WTC11 (cell line): Measurements from ENCODE around the gene AADAT. TPM values are rescaled to one million over a fixed set of nuclear protein-coding genes. Genes with fewer than 3 reads are reported as not detected.

ENCODE experiments used
- ATAC-seq: fragments of 200-7000 bp; cut with Tn5 transposase; 2 replicates; pipeline ENCODE4 v1.10.0; 2021; ENCODE audit warnings: mild to moderate bottlenecking, moderate library complexity
- CTCF ChIA-PET: fragments of 300-600 bp; sonication (Branson Sonifier 250); formaldehyde crosslinking; loops from one replicate; lab custom pipeline; 2021; ENCODE audit warnings: antibody characterized with exemption; lab: Charles Lee
- POLR2A ChIA-PET: fragments of 350-600 bp; sonication (Branson Sonifier 250); formaldehyde crosslinking; loops from one replicate; lab custom pipeline; 2021; ENCODE audit warnings: antibody characterized with exemption; lab: Charles Lee
- DNase-seq: peaks from one replicate; pipeline ENCODE4 v3.0.0; 2021; ENCODE audit warnings: low spot score
- H3K27ac Mint-ChIP-seq: 2 replicates; pipeline ENCODE4 v1.8.0; 2021; ENCODE audit warnings: mixed read lengths
- H3K27me3 Mint-ChIP-seq: 2 replicates; pipeline ENCODE4 v1.8.0; 2021; ENCODE audit warnings: low read depth, mild to moderate bottlenecking, moderate library complexity, mixed read lengths
- H3K36me3 Mint-ChIP-seq: 2 replicates; pipeline ENCODE4 v1.8.0; 2021; ENCODE audit warnings: mixed read lengths
- H3K4me1 Mint-ChIP-seq: 2 replicates; pipeline ENCODE4 v1.8.0; 2022; ENCODE audit warnings: mixed read lengths
- H3K4me3 Mint-ChIP-seq: 2 replicates; pipeline ENCODE4 v1.8.0; 2021; ENCODE audit warnings: mild to moderate bottlenecking, moderate library complexity, mixed read lengths
- H3K9me3 Mint-ChIP-seq: 2 replicates; pipeline ENCODE4 v1.8.0; 2021; ENCODE audit warnings: mixed read lengths
- ARID4B ChIP-seq: sonication (generic); formaldehyde crosslinking; IDR thresholded peaks from 2 replicates; pipeline ENCODE4 v1.8.0; 2023; ENCODE audit warnings: missing genetic modification reagents, mild to moderate bottlenecking, borderline replicate concordance
- ELF4 ChIP-seq: sonication (generic); formaldehyde crosslinking; IDR thresholded peaks from 2 replicates; pipeline ENCODE4 v1.8.1; 2022; ENCODE audit warnings: low read depth, mild to moderate bottlenecking, moderate library complexity, missing genetic modification reagents
- MLX ChIP-seq: sonication (generic); formaldehyde crosslinking; IDR thresholded peaks from 2 replicates; pipeline ENCODE4 v1.8.1; 2023; ENCODE audit warnings: mild to moderate bottlenecking, missing genetic modification reagents, moderate library complexity
- MXD4 ChIP-seq: fragments of 250-450 bp; sonication (Bioruptor Pico); IDR thresholded peaks from 2 replicates; pipeline ENCODE4 v1.8.0; 2021; ENCODE audit warnings: mild to moderate bottlenecking, moderate library complexity, borderline replicate concordance
- MYBL2 ChIP-seq: sonication (generic); formaldehyde crosslinking; IDR thresholded peaks from 2 replicates; pipeline ENCODE4 v1.8.1; 2023; ENCODE audit warnings: mild to moderate bottlenecking, moderate library complexity, missing genetic modification reagents
- NFATC4 ChIP-seq: fragments of 250-450 bp; sonication (Bioruptor Pico); IDR thresholded peaks from 2 replicates; pipeline ENCODE4 v1.9.0; 2021; ENCODE audit warnings: mild to moderate bottlenecking
- NFE2L1 ChIP-seq: sonication (generic); formaldehyde crosslinking; IDR thresholded peaks from 2 replicates; pipeline ENCODE4 v1.8.1; 2023; ENCODE audit warnings: missing genetic modification reagents
- NR2C2 ChIP-seq: sonication (generic); formaldehyde crosslinking; IDR thresholded peaks from 2 replicates; pipeline ENCODE4 v1.8.0; 2022; ENCODE audit warnings: mild to moderate bottlenecking, missing genetic modification reagents
- OVOL2 ChIP-seq: fragments of 250-450 bp; sonication (Bioruptor Pico); IDR thresholded peaks from 2 replicates; pipeline ENCODE4 v1.9.0; 2021; ENCODE audit warnings: mild to moderate bottlenecking, borderline replicate concordance
- RELA ChIP-seq: sonication (generic); formaldehyde crosslinking; IDR thresholded peaks from 2 replicates; pipeline ENCODE4 v1.8.1; 2022; ENCODE audit warnings: missing genetic modification reagents, mild to moderate bottlenecking, borderline replicate concordance
- SMAD3 ChIP-seq: sonication (generic); formaldehyde crosslinking; IDR thresholded peaks from 2 replicates; pipeline ENCODE4 v1.8.0; 2022; ENCODE audit warnings: missing genetic modification reagents, mild to moderate bottlenecking, borderline replicate concordance
- SP1 ChIP-seq: sonication (generic); formaldehyde crosslinking; conservative IDR thresholded peaks from 2 replicates; pipeline ENCODE4 v1.8.1; 2022; ENCODE audit warnings: missing genetic modification reagents
- ZNF532 ChIP-seq: fragments of 250-450 bp; sonication (Bioruptor Pico); IDR thresholded peaks from 2 replicates; pipeline ENCODE4 v1.9.0; 2021; ENCODE audit warnings: mild to moderate bottlenecking, borderline replicate concordance
- total RNA-seq: library from RNA; stranded (reverse); gene quantifications from 3 replicates; pipeline ENCODE4 v1.2.3, GENCODE V29; 2021
- TF ChIP-seq, protein P1 (sequence below): sonication (generic); formaldehyde crosslinking; IDR thresholded peaks from 2 replicates; pipeline ENCODE4 v1.8.0; 2022; ENCODE audit warnings: missing genetic modification reagents
- TF ChIP-seq, protein P2 (sequence below): sonication (generic); formaldehyde crosslinking; IDR thresholded peaks from 2 replicates; pipeline ENCODE4 v1.8.1; 2023; ENCODE audit warnings: mild to moderate bottlenecking, missing genetic modification reagents, borderline replicate concordance
- TF ChIP-seq, protein P3 (sequence below): sonication (generic); formaldehyde crosslinking; IDR thresholded peaks from 2 replicates; pipeline ENCODE4 v1.8.1; 2022; ENCODE audit warnings: mild to moderate bottlenecking, missing genetic modification reagents, moderate library complexity, borderline replicate concordance

The AADAT gene
- total RNA-seq, 1 experiment from 2014 or later = 12.3 TPM

DNA sequence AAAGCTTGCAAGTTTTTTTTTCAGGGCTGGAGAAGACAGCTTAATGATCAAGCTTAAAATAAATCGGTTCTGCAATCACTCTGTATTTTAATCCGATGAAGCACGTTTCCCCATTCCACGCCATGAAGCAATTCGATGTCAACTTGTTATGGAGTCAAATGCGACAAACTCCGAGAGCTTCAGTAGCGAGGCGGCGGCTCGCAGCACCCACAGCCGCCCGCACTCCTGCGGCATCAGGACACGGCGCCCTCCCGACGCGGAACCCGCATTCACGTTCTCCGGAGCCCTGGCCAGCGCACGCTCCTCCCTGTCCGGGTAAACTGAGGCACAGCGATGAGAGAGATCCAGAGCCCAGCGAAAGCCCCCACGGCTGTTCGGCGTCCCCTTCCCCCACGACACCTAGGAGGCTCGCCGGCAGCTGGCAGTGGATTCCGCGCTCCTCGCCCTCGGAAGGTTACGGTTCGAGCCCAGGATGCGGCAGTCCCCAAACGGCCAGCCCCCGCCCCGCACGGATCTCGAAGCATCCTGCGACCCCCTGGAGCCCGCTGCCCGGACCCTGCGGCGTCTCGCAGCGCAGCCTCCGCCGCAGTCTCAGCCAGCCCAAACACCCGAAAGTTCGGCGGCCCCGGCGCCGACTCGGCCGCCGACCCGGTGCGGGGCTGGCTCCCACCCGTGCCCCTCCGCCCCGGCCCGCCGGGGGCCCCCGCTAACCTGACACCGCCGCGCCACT is 64.1 kb downstream of the AADAT start (continued):
- TF ChIP-seq, protein P1, sequence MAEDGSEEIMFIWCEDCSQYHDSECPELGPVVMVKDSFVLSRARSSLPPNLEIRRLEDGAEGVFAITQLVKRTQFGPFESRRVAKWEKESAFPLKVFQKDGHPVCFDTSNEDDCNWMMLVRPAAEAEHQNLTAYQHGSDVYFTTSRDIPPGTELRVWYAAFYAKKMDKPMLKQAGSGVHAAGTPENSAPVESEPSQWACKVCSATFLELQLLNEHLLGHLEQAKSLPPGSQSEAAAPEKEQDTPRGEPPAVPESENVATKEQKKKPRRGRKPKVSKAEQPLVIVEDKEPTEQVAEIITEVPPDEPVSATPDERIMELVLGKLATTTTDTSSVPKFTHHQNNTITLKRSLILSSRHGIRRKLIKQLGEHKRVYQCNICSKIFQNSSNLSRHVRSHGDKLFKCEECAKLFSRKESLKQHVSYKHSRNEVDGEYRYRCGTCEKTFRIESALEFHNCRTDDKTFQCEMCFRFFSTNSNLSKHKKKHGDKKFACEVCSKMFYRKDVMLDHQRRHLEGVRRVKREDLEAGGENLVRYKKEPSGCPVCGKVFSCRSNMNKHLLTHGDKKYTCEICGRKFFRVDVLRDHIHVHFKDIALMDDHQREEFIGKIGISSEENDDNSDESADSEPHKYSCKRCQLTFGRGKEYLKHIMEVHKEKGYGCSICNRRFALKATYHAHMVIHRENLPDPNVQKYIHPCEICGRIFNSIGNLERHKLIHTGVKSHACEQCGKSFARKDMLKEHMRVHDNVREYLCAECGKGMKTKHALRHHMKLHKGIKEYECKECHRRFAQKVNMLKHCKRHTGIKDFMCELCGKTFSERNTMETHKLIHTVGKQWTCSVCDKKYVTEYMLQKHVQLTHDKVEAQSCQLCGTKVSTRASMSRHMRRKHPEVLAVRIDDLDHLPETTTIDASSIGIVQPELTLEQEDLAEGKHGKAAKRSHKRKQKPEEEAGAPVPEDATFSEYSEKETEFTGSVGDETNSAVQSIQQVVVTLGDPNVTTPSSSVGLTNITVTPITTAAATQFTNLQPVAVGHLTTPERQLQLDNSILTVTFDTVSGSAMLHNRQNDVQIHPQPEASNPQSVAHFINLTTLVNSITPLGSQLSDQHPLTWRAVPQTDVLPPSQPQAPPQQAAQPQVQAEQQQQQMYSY = peak; percentile 27; the same call in 1 of the 2 replicates
- 0 out of 2 replicates have a peak, but pooled peaks have one; percentile 8 for TF ChIP-seq ARID4B (CRISPR knock-in tag)
- TF ChIP-seq SP1 (CRISPR knock-in tag) = 0 out of 2 replicates have a peak, but pooled peaks have one; percentile 39
- TF ChIP-seq, protein P2, sequence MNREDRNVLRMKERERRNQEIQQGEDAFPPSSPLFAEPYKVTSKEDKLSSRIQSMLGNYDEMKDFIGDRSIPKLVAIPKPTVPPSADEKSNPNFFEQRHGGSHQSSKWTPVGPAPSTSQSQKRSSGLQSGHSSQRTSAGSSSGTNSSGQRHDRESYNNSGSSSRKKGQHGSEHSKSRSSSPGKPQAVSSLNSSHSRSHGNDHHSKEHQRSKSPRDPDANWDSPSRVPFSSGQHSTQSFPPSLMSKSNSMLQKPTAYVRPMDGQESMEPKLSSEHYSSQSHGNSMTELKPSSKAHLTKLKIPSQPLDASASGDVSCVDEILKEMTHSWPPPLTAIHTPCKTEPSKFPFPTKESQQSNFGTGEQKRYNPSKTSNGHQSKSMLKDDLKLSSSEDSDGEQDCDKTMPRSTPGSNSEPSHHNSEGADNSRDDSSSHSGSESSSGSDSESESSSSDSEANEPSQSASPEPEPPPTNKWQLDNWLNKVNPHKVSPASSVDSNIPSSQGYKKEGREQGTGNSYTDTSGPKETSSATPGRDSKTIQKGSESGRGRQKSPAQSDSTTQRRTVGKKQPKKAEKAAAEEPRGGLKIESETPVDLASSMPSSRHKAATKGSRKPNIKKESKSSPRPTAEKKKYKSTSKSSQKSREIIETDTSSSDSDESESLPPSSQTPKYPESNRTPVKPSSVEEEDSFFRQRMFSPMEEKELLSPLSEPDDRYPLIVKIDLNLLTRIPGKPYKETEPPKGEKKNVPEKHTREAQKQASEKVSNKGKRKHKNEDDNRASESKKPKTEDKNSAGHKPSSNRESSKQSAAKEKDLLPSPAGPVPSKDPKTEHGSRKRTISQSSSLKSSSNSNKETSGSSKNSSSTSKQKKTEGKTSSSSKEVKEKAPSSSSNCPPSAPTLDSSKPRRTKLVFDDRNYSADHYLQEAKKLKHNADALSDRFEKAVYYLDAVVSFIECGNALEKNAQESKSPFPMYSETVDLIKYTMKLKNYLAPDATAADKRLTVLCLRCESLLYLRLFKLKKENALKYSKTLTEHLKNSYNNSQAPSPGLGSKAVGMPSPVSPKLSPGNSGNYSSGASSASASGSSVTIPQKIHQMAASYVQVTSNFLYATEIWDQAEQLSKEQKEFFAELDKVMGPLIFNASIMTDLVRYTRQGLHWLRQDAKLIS = 0 out of 2 replicates have a peak, but pooled peaks have one; percentile 29
- no peak for TF ChIP-seq MXD4 (CRISPR knock-in tag)
- 0 out of 2 replicates have a peak, but pooled peaks have one; percentile 11 for TF ChIP-seq RELA (CRISPR knock-in tag)
- TF ChIP-seq NR2C2 (CRISPR knock-in tag) = no peak

GRCh38 chr4:170022211-170022610 is 67.5 kb downstream of the AADAT start:
- Mint-ChIP-seq H3K27ac (no peak overlapping the region), H3K4me1 (peaks cover 43% of the 10 kb centered on the region), H3K36me3 (peaks cover 3% of the 10 kb centered on the region), H3K4me3 (no peak overlapping the region), H3K9me3 (peaks cover 5% of the 10 kb centered on the region; the same call in 1 of the 2 replicates), H3K27me3 (peaks cover 25% of the 10 kb centered on the region)
- DNase-seq (no peak), ATAC-seq (no peak)
- ChIA-PET POLR2A (no interaction called here), CTCF (no interaction called here)
- TF ChIP-seq, protein P3, sequence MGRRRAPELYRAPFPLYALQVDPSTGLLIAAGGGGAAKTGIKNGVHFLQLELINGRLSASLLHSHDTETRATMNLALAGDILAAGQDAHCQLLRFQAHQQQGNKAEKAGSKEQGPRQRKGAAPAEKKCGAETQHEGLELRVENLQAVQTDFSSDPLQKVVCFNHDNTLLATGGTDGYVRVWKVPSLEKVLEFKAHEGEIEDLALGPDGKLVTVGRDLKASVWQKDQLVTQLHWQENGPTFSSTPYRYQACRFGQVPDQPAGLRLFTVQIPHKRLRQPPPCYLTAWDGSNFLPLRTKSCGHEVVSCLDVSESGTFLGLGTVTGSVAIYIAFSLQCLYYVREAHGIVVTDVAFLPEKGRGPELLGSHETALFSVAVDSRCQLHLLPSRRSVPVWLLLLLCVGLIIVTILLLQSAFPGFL (CRISPR knock-in tag) = no peak
- TF ChIP-seq ELF4 (CRISPR knock-in tag) (no peak), MYBL2 (CRISPR knock-in tag) (no peak), ZNF532 (CRISPR knock-in tag) (no peak), NFATC4 (no peak), SMAD3 (CRISPR knock-in tag) (no peak), RELA (CRISPR knock-in tag) (no peak), NFE2L1 (CRISPR knock-in tag) (no peak), MLX (no peak), OVOL2 (CRISPR knock-in tag) (no peak)
